ENCODE results near the gene SBK1.

GRCh38 chr16:28298511-28298878 is 6.2 kb downstream of the SBK1 start:
- TF ChIP-seq CTCF (IDR thresholded peaks at IDR 0.05; ENCODE audit: insufficient read depth, low read depth, low read length), result no peak
- TF ChIP-seq EZH2 (IDR thresholded peaks at IDR 0.05; ENCODE audit: insufficient read depth, low read length), result no peak
